T-helper 1 cell treated with Interleukin-12 subunit alpha and Interleukin-12 subunit beta and Interleukin-4 antibody, amounts not matched to agents 30 μg/mL and 1 μg/mL, for 36 hours (primary cell): ENCODE measurements around the gene SPATA19.
"Not testable (repeated sequence)": the region's sequence is repeated elsewhere in the genome, so short reads cannot be mapped to it uniquely, and the experiment has no call there.

Source experiments
- H3K27ac Mint-ChIP-seq: one replicate; pipeline ENCODE4 v1.8.0; 2021; ENCODE audit warnings: mild to moderate bottlenecking, mixed read lengths
- H3K27me3 Mint-ChIP-seq: one replicate; pipeline ENCODE4 v1.8.0; 2021; ENCODE audit warnings: low read depth, mixed read lengths
- H3K36me3 Mint-ChIP-seq: one replicate; pipeline ENCODE4 v1.8.0; 2021; ENCODE audit warnings: low read depth, mixed read lengths
- H3K4me1 Mint-ChIP-seq: one replicate; pipeline ENCODE4 v1.8.0; 2021; ENCODE audit warnings: low read depth, mixed read lengths
- H3K4me3 Mint-ChIP-seq: one replicate; pipeline ENCODE4 v1.8.0; 2021; ENCODE audit warnings: mild to moderate bottlenecking, moderate library complexity, mixed read lengths
- H3K9me3 Mint-ChIP-seq: one replicate; pipeline ENCODE4 v1.8.0; 2021; ENCODE audit warnings: mixed read lengths

SPATA19 gene, protein sequence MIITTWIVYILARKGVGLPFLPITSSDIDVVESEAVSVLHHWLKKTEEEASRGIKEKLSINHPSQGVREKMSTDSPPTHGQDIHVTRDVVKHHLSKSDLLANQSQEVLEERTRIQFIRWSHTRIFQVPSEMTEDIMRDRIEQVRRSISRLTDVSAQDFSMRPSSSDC

DNA sequence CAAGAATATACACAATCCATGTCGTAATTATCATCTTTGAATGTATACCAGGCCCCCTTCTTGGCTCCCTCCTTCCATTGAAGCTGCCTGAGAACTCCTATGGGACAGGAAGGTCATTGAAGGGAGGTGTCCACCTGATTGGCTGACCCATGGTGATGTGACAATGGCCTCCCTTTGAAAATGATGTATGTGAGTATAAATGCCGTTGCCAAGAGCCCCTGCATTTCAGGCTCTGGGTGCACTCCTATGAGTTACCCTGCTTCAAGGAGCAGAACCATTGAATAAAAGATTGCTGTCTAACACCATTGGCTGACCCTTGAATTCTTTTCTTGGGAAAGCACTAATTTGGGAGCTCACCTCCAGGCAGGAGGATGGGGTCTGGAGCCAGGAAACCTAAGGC is at the start of gene SPATA19:
Gene SPATA19, minus strand, starts transcription at position 101 of the 400 bp plus-strand sequence. Its CDS starts 67 bp downstream, at position 34.
- Mint-ChIP-seq H3K4me1 (no peaks in the 10 kb centered on the region), H3K36me3 (no peaks in the 10 kb centered on the region), H3K27ac (no peak within 1 kb of the TSS)

DNA sequence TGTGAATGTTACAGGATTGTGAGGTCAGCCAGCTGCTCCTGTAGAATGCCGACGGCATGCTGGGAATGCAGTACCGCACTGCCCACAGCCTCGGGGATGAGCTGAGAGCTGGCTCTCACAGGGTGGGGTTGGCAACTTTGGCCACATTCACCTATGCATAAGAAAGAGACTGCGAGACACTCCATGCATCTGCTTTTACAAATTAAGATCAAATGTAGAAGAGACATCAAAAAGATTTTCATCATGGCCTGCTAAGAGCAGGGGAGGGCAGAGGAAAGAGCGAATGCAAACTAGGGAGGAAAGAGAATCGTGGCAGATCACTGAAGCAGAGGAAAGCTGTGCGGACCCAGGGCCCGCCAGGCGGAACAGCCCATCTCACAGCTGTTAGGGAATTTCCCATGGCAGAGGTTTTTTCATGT is 49.8 kb upstream of the SPATA19 start:
- no peaks in the 10 kb centered on the region for H3K4me1 Mint-ChIP-seq
- H3K27ac Mint-ChIP-seq, result no peak overlapping the region
- H3K27me3 Mint-ChIP-seq, result no peaks in the 10 kb centered on the region
- no peak overlapping the region for H3K4me3 Mint-ChIP-seq
- H3K36me3 Mint-ChIP-seq, result peaks cover 7% of the 10 kb centered on the region
- H3K9me3 Mint-ChIP-seq, result no peaks in the 10 kb centered on the region

More for the DNA sequence above, at the start of gene SPATA19:
- Mint-ChIP-seq H3K27me3 (peaks cover 21% of the 10 kb centered on the region), H3K9me3 (no peaks in the 10 kb centered on the region), H3K4me3 (no peak within 1 kb of the TSS)

DNA sequence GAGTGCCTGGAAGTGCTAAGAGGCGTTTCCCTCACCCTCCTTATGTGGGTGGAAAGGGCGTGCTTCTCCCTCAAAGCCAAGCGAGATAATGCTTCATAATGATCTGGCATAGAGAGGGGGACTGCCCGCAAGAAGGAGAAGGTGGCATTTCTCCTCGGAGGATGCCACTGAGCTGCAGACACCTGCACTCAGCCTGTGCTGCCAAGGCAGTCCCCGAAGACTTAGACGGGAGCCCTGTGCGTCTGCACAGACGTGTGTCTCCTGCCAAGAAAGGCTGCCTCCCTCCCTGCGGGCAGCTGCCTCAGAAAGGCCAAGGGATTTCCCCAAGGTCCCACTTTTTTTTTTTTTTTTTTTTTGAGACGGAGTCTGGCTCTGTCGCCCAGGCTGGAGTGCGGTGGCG is 48.1 kb upstream of the SPATA19 start:
- H3K4me1 Mint-ChIP-seq, result no peaks in the 10 kb centered on the region
- H3K36me3 Mint-ChIP-seq, result peaks cover 5% of the 10 kb centered on the region
- no peak overlapping the region for H3K27ac Mint-ChIP-seq
- H3K4me3 Mint-ChIP-seq, result no peak overlapping the region
- no peaks in the 10 kb centered on the region for H3K9me3 Mint-ChIP-seq
- no peaks in the 10 kb centered on the region for H3K27me3 Mint-ChIP-seq

DNA sequence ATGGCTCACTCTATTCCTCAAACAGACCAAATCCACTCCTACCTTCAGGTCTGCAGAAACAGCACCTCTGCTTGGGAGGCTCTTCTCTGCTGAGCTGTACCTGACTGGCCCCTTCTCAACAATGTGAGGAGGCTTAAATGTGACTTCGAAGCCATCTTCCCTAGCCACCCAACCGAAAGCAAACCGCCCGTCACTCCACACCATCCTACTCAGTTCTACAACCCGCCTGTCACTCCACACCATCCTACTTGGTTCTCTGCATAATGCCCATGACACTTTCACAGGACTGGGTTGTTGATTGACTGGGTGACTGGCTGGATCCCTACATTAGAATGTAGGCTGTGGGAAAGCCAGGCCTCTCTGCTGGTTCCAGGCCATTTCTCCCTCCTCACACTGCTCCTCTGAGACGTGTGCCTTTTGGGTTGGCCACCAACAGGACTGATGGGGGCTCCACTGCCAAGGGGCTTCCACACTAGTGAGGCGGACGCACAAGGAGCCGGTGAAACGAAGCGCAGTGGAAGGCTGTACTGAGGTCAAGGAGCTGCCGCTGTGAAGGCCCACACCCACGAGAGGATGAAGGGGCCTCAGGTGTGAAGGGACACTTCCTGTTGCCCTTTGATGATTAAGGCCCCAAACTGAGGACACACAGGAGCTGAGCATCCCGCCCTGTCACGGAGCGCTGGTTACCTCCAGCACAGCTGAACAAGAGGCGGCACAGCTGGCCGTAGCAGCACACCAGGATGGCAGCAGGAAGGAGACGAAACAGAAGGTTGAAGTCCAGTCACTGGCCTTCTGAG is 47.5 kb upstream of the SPATA19 start:
- Mint-ChIP-seq H3K4me1 (no peaks in the 10 kb centered on the region), H3K9me3 (no peaks in the 10 kb centered on the region), H3K27ac (no peak overlapping the region), H3K4me3 (no peak overlapping the region), H3K27me3 (no peaks in the 10 kb centered on the region), H3K36me3 (peaks cover 2% of the 10 kb centered on the region)

DNA sequence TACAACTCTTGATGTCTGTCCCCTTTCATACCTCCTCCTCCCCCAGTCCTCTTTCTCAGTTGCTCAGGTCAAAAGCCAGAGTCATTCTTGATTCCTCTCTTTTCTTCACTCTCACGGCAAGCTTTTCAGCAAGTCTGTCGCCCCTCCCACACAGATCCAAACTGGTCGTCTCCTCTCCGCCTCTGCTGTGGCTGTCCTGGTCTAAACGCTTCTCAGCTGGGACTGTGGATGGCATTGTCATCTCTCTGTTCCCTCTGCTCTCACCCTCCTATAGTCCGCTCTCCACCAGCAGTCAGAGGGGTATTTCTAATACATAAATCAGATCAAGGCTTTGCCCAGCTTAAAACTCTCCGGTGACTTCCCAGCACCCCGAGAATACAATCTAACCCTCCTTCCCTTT is 46.8 kb upstream of the SPATA19 start:
- no peaks in the 10 kb centered on the region for H3K27me3 Mint-ChIP-seq
- H3K36me3 Mint-ChIP-seq, result no peaks in the 10 kb centered on the region

DNA sequence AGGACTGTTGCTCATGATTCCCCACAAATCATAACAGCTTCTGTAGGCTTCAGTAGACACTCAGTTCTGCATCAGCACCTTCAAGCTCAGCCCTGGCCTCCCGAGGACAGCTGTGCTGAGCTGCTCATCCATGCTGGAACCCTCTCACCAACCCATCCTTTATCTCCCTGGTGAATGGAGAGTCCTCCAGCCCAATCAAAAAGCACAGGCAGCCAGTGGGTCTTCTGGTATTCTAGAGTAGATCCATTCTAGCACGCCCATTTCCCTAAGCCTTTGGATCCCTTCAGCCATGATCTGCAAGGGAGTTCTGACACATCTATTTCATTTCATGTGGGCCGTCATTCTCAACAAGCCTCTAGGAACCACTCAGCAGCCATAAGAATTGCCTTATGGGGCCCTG is 44.6 kb upstream of the SPATA19 start:
- H3K27me3 Mint-ChIP-seq, result no peaks in the 10 kb centered on the region
- no peak overlapping the region for H3K4me3 Mint-ChIP-seq
- no peaks in the 10 kb centered on the region for H3K36me3 Mint-ChIP-seq
- no peaks in the 10 kb centered on the region for H3K4me1 Mint-ChIP-seq
- no peak overlapping the region for H3K27ac Mint-ChIP-seq
- no peaks in the 10 kb centered on the region for H3K9me3 Mint-ChIP-seq

More for the DNA sequence above, 46.8 kb upstream of the SPATA19 start:
- Mint-ChIP-seq H3K4me1 (no peaks in the 10 kb centered on the region), H3K9me3 (no peaks in the 10 kb centered on the region), H3K4me3 (no peak overlapping the region), H3K27ac (no peak overlapping the region)

DNA sequence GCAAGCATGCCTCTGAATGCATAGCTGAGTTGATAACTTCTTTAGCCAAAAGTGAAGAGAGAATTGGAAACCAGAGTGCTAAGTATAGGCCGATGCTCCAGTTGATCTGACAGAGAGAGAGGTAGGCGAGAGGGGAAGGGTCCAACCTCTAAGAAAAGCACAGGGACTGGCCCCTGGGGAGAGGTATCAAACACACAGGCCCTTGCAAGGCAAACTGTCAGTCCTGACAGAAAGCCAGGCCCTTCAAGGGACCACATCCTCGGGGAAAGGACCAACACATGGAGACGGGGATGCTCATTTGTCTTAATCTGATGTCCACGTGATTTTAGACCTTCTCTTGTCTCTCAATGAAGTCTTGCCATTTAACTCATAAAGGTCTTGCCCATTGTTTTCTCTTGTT is 43.9 kb upstream of the SPATA19 start:
- no peaks in the 10 kb centered on the region for H3K9me3 Mint-ChIP-seq
- H3K4me1 Mint-ChIP-seq, result no peaks in the 10 kb centered on the region
- peaks cover 5% of the 10 kb centered on the region for H3K27me3 Mint-ChIP-seq
- H3K4me3 Mint-ChIP-seq, result no peak overlapping the region
- H3K27ac Mint-ChIP-seq, result no peak overlapping the region
- H3K36me3 Mint-ChIP-seq, result no peaks in the 10 kb centered on the region

DNA sequence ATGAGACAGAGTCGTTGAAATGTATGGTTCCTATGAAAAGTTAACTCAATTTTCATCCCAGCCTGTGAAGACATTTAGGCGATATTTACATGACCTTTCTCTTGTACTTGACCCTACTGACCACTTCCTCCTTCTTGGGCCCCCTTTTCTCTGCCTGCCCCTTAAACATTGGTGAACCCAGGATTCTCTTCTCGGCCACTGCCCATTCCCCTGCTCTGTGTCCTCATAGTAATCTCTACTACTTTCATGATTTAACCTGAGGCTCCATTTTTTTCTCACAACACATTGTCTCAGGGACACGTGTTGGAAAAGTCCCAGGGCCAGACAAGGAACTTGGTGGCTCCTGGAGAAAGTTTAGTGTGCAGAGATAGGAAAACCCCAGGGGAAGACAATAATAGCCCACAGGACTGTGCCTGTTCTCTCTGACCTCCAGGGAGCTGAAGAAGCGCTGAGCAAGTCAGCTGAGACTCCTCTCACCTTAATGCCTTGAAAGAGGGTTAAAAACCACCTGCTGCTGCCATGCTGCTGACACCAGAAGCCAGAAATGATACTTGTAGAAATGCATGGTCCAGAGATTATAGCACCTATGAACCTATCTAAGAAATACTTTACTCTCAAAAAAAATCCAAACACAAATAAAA is 42.5 kb upstream of the SPATA19 start:
- Mint-ChIP-seq H3K36me3 (no peaks in the 10 kb centered on the region), H3K27ac (no peak overlapping the region), H3K4me3 (no peak overlapping the region), H3K4me1 (no peaks in the 10 kb centered on the region), H3K9me3 (peaks cover 6% of the 10 kb centered on the region), H3K27me3 (peaks cover 12% of the 10 kb centered on the region)

DNA sequence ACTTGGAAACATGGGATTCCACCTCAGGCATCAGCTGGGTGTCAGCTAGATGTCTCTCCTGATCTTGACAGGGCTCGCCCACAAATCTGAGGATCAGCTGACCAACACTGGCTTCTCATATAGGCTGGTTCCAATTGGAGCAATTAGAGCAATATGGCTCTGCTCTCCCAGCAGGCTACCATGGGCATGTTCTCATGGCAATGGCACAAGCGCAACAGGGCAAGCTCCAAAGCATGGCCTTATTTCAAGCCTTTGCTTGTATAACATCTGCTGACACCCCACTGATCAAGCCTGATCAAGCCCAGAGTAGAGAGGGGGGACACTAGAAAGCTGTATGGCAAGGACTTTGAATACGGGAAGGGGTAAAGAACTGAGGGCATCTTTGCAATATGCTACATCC is 40.7 kb upstream of the SPATA19 start:
- Mint-ChIP-seq H3K27me3 (peaks cover 19% of the 10 kb centered on the region), H3K4me1 (no peaks in the 10 kb centered on the region), H3K9me3 (peaks cover 12% of the 10 kb centered on the region), H3K36me3 (no peaks in the 10 kb centered on the region), H3K27ac (no peak overlapping the region), H3K4me3 (no peak overlapping the region)

DNA sequence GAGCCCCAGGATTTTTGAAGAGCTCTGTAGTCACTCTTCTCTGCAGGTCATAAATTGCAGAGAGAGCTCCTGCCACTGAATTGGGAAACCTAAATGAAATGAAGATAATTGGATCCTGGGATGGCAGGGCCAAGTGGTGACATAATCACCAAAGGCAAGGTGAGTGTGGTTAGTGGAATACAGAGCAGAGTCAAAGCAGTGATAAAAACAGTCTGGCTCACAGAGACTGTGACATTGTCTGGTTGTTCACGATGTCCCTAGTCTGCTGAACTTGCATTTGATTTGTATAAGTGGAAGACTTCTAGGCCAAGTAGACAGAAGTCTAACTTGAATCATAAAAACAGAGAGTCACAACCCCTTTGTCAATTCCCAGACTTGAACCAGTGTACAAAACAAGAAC is 26.8 kb upstream of the SPATA19 start:
- H3K4me1 Mint-ChIP-seq, result no peaks in the 10 kb centered on the region
- no peaks in the 10 kb centered on the region for H3K36me3 Mint-ChIP-seq
- no peak overlapping the region for H3K27ac Mint-ChIP-seq
- H3K27me3 Mint-ChIP-seq, result peaks cover 6% of the 10 kb centered on the region
- H3K4me3 Mint-ChIP-seq, result no peak overlapping the region
- H3K9me3 Mint-ChIP-seq, result no peaks in the 10 kb centered on the region

DNA sequence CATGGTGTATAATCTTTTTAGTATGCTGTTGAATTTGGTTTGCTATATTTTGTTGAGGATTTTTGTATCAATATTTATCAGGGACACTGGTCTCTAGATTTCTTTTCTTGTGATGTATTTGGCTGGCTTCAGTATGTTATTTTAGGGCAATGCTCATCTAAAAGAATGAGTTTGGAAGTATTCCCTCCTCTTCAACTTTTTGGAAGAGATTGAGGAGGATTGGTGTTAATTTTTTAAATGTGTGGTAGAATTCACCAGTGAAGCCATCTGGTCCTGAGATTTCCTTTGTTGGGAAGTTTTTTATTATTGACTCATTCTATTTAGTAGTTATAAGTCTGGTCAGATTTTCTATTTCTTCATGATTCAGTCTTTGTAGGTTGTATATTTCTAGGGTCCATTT is 22.1 kb upstream of the SPATA19 start:
- no peaks in the 10 kb centered on the region for H3K36me3 Mint-ChIP-seq
- H3K4me1 Mint-ChIP-seq, result no peaks in the 10 kb centered on the region
- no peak overlapping the region for H3K4me3 Mint-ChIP-seq
- H3K27me3 Mint-ChIP-seq, result peaks cover 9% of the 10 kb centered on the region
- no peak overlapping the region for H3K27ac Mint-ChIP-seq
- H3K9me3 Mint-ChIP-seq, result no peaks in the 10 kb centered on the region

DNA sequence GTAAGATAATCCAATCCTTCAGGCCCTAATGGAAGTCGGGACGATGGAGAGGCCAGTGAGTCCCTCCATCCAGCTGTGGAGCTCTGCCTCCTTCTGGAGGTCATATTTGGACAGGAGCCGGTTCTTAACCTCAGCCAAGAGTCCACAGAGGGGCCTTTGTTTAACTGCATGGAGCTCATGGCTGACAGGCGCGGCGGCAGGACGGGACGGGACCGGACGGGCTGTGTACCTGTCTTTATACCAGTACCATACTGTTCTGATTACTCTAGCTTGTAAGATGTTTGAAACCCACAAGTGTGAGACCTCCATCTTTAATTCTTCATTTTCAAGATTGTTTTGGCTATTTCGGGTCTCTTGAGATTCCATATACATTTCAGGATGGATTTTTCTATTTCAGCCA is 20.2 kb upstream of the SPATA19 start:
- H3K9me3 Mint-ChIP-seq, result no peaks in the 10 kb centered on the region
- no peak overlapping the region for H3K4me3 Mint-ChIP-seq
- peaks cover 12% of the 10 kb centered on the region for H3K27me3 Mint-ChIP-seq
- no peaks in the 10 kb centered on the region for H3K4me1 Mint-ChIP-seq
- no peak overlapping the region for H3K27ac Mint-ChIP-seq
- no peaks in the 10 kb centered on the region for H3K36me3 Mint-ChIP-seq

DNA sequence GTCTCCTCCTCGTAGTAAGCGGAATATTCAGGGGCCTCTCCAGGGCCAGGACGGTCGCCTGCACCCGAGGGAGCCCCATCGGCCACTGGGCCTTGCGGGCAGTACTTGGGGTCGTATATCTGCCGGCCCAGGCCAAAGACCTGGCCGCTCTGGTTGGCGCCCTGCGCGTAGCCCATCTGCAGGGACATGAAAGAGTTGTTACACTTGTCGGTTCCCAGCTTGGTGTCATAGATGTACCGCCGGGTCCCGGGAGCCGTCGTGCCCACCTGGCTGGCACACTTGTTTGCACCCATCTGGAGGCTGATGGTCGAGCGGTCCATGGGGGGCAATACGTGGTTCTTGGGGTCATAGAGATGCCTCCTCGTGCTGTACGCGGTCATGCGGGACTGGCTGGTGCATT is 19.4 kb upstream of the SPATA19 start:
- H3K4me1 Mint-ChIP-seq, result no peaks in the 10 kb centered on the region
- H3K36me3 Mint-ChIP-seq, result no peaks in the 10 kb centered on the region
- H3K4me3 Mint-ChIP-seq, result no peak overlapping the region
- H3K9me3 Mint-ChIP-seq, result no peaks in the 10 kb centered on the region
- H3K27ac Mint-ChIP-seq, result no peak overlapping the region
- H3K27me3 Mint-ChIP-seq, result peaks cover 15% of the 10 kb centered on the region

DNA sequence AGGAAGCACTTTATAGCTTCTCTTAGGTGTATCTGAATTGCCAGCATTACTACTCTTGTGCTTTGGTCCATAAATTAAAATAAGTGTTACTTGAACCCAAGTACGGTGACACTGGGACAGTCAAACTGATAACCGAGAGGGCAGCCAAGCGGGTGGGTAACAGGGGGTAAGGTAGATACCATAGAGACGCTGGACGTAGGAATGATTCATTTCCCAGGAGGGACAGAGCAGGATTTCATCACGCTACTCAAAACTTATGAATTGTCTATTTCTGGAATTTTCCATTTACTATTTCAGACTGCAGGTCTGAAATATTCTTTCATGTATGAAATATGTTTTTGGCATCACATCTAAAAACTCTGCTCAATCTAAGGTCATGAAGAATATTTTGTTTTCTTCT is 14.8 kb upstream of the SPATA19 start:
- Mint-ChIP-seq H3K27ac (no peak overlapping the region), H3K27me3 (peaks cover 32% of the 10 kb centered on the region), H3K4me1 (no peaks in the 10 kb centered on the region), H3K36me3 (no peaks in the 10 kb centered on the region), H3K9me3 (no peaks in the 10 kb centered on the region), H3K4me3 (no peak overlapping the region)

DNA sequence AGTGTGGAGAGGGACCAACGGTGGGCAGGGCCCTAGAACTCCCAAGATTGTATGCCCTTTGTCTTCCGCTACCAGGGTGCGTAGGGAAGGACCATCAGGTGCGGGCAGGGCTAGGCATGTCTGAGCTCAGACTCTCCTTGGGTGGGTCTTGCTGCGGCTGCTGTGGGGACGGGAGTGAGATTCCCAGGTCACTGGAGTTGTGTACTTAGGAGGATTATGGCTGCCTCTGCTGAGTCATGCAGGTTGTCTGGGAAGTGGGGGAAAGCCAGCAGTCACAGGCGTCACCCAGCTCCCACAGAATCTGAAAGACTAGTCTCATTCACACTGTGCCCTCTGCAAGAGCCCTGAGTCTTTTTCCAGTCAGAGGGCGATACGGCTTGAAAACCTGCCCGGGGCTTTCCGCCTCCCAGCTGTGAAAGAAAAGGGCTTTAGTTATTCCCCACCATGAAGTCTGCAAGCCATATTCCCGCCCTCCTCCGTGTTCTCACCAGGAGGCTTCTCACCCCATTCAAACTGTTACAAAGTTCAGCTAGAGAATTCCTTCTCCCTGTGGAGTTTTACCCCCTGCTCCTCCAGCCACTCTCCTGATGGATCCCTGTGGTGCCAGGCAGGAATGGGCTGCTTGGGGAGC is 9.1 kb upstream of the SPATA19 start:
- H3K4me1 Mint-ChIP-seq, H3K27ac Mint-ChIP-seq, H3K36me3 Mint-ChIP-seq, H3K4me3 Mint-ChIP-seq, H3K9me3 Mint-ChIP-seq: not testable (repeated sequence)
- peaks cover 57% of the 10 kb centered on the region for H3K27me3 Mint-ChIP-seq
